Left colon (tissue), 2 donors: ENCODE results near the gene RASSF8. TPM values are rescaled to one million over a fixed set of nuclear protein-coding genes. Genes with fewer than 3 reads are reported as not detected.

ENCODE experiments used
- ATAC-seq: fragments of 200-7000 bp; cut with Tn5 transposase; one replicate; pipeline ENCODE4 v1.9.1; 2020; ENCODE audit warnings: mild to moderate bottlenecking, moderate library complexity
- DNase-seq, 2 donors: peaks; one replicate each; pipeline ENCODE4 v3.0.0-alpha.2; 2020
- intact Hi-C, 2 donors: fragments of 100-400 bp; cut with DNase I in 1 of 2; cut with micrococcal nuclease in 1 of 2; formaldehyde crosslinking; loops; one replicate each; pipeline versions ENCODE4 v1.11.2 to v1.14.0; 2022; cut with DNase I, micrococcal nuclease
- total RNA-seq, 2 donors: library from RNA; stranded (reverse); fragmentation: NEBNext Ultra II Directional; extraction: Animal tissue kit (Norgen Biotek cat#: 25700); gene quantifications; one replicate each; pipeline ENCODE4 v1.2.1, GENCODE V29; 2021
- donor health status: DM: no; HTN: no; CAD: no.
- donor health status: DM: yes; HTN: yes; CAD: no.

Gene RASSF8
- total RNA-seq, 2 donors from 2014 or later, result 4.8 to 15.7 TPM

GRCh38 chr12:25959071-25959961 is 834 bp downstream of the RASSF8 start:
- intact Hi-C loops, result no loop called here
- peak in 1 of 2 donors; percentile 28 for DNase-seq
- ATAC-seq, result peak; percentile 26

GRCh38 chr12:25960143-25960542 is 1.7 kb downstream of the RASSF8 start:
- ATAC-seq (no peak), DNase-seq (no peak)
- intact Hi-C loops, result loop anchor here in 1 of 2 donors (10.0 kb wide), 1 partner anchor 55 kb away; no protein-coding TSS in a partner anchor

- no peak for ATAC-seq
- intact Hi-C loops, result loop anchor here in 1 of 2 donors (10.0 kb wide), 1 partner anchor 54 kb away; no protein-coding TSS in a partner anchor
- DNase-seq, result no peak
Measured at GRCh38 chr12:25960961-25961360, 2.5 kb downstream of the RASSF8 start.

GRCh38 chr12:25962932-25963525 is 4.5 kb downstream of the RASSF8 start:
- ATAC-seq (no peak), DNase-seq (no peak)
- intact Hi-C loops, result loop anchor here in 1 of 2 donors (10.0 kb wide), 1 partner anchor 52 kb away; no protein-coding TSS in a partner anchor

GRCh38 chr12:25965682-25966081 is 7.2 kb downstream of the RASSF8 start:
- DNase-seq (no peak), ATAC-seq (no peak)
- intact Hi-C loops, result loop anchor here in 1 of 2 donors (10.0 kb wide), 1 partner anchor 49 kb away; no protein-coding TSS in a partner anchor

- DNase-seq, result no peak
- intact Hi-C loops, result no loop called here
- ATAC-seq, result no peak
Measured at GRCh38 chr12:25970082-25970481, 11.6 kb downstream of the RASSF8 start.

GRCh38 chr12:25970916-25971653 is 12.6 kb downstream of the RASSF8 start:
- DNase-seq (no peak), ATAC-seq (no peak)
- intact Hi-C loops, result no loop called here

GRCh38 chr12:25971654-25972041 is 13.2 kb downstream of the RASSF8 start:
- DNase-seq (no peak), ATAC-seq (no peak)
- intact Hi-C loops, result no loop called here

- DNase-seq, result no peak
- intact Hi-C loops, result no loop called here
Measured at GRCh38 chr12:25972783-25973182, 14.3 kb downstream of the RASSF8 start.

GRCh38 chr12:25975179-25975578 is 16.7 kb downstream of the RASSF8 start:
- no peak for ATAC-seq
- intact Hi-C loops, result no loop called here
- DNase-seq, result no peak

More at GRCh38 chr12:25972783-25973182, 14.3 kb downstream of the RASSF8 start:
- ATAC-seq, result no peak

- ATAC-seq (no peak), DNase-seq (no peak)
- intact Hi-C loops, result no loop called here
Measured at GRCh38 chr12:25975682-25976081, 17.2 kb downstream of the RASSF8 start.

- DNase-seq (no peak), ATAC-seq (no peak)
- intact Hi-C loops, result no loop called here
Measured at GRCh38 chr12:25976289-25976688, 17.8 kb downstream of the RASSF8 start.

GRCh38 chr12:25977047-25977446 is 18.6 kb downstream of the RASSF8 start:
- intact Hi-C loops, result no loop called here
- ATAC-seq, result no peak
- no peak for DNase-seq

GRCh38 chr12:25979059-25979458 is 20.6 kb downstream of the RASSF8 start:
- ATAC-seq (no peak), DNase-seq (no peak)
- intact Hi-C loops, result no loop called here

- intact Hi-C loops, result no loop called here
- DNase-seq (no peak), ATAC-seq (no peak)
Measured at GRCh38 chr12:25979563-25979962, 21.1 kb downstream of the RASSF8 start.

GRCh38 chr12:25980035-25980434 is 21.6 kb downstream of the RASSF8 start:
- ATAC-seq (no peak), DNase-seq (no peak)
- intact Hi-C loops, result no loop called here

GRCh38 chr12:25981597-25981996 is 23.1 kb downstream of the RASSF8 start:
- intact Hi-C loops, result no loop called here
- no peak for DNase-seq
- no peak for ATAC-seq

- ATAC-seq, result no peak
- intact Hi-C loops, result no loop called here
- DNase-seq, result no peak
Measured at GRCh38 chr12:25982416-25982815, 23.9 kb downstream of the RASSF8 start.

- no peak for ATAC-seq
- intact Hi-C loops, result no loop called here
- no peak for DNase-seq
Measured at GRCh38 chr12:25983625-25984024, 25.1 kb downstream of the RASSF8 start.
